Gastrocnemius medialis (tissue), 4 donors: Measurements from ENCODE around the gene PLPP2.

Source experiments
- CTCF ChIP-seq, 5 experiments: fragments of 450-650 bp in 3 of 5; fragments of 200-600 bp in 2 of 5; sonication (generic) in 2 of 5; IDR thresholded peaks in 4 of 5; conservative IDR thresholded peaks in 1 of 5; 1 replicate in 4 of 5; 2 replicates in 1 of 5; pipeline ENCODE4 v1.5.1; 2016 to 2019; ENCODE audit warnings: antibody characterized with exemption in 5 of 5, mild to moderate bottlenecking in 3 of 5, moderate library complexity in 3 of 5
- POLR2A ChIP-seq, 2 donors: fragments of 450-650 bp; IDR thresholded peaks; one replicate each; pipeline ENCODE4 v1.6.1; 2017; ENCODE audit warnings: antibody characterized with exemption in 2 of 2, mild to moderate bottlenecking in 2 of 2, moderate library complexity in 2 of 2

- TF ChIP-seq POLR2A (IDR thresholded peaks at IDR 0.05) = no peak
- TF ChIP-seq CTCF (IDR thresholded peaks at IDR 0.05 in 4 of 5, conservative IDR thresholded peaks at IDR 0.05 in 1 of 5) = no peak
Measured at GRCh38 chr19:287381-287871, 3.8 kb downstream of the PLPP2 start.
